Islet precursor cell (in vitro differentiated cells): ENCODE results near the gene OR7G1.
"Not testable (repeated sequence)": the region's sequence is repeated elsewhere in the genome, so short reads cannot be mapped to it uniquely, and the experiment has no call there.

Experiments
- DNase-seq: peaks from one replicate; pipeline ENCODE4 v3.0.0-alpha.2; 2018

The OR7G1 gene

GRCh38 chr19:9076901-9077300 lies 38.7 kb downstream of the OR7G1 start:
- DNase-seq = no peak

- DNase-seq = peak; percentile 99
These were observed 40.3 kb downstream of the OR7G1 start for GRCh38 chr19:9075064-9075949.

GRCh38 chr19:9073806-9074205 lies 41.8 kb downstream of the OR7G1 start:
- DNase-seq = no peak

GRCh38 chr19:9071720-9072119 lies 43.8 kb downstream of the OR7G1 start:
- not testable (repeated sequence) for DNase-seq

GRCh38 chr19:9070066-9070465 lies 45.5 kb downstream of the OR7G1 start:
- no peak for DNase-seq

- DNase-seq = no peak
These were observed 50.0 kb downstream of the OR7G1 start for GRCh38 chr19:9065457-9066014.
